ENCODE results near the gene C16orf74.

Gene C16orf74

DNA sequence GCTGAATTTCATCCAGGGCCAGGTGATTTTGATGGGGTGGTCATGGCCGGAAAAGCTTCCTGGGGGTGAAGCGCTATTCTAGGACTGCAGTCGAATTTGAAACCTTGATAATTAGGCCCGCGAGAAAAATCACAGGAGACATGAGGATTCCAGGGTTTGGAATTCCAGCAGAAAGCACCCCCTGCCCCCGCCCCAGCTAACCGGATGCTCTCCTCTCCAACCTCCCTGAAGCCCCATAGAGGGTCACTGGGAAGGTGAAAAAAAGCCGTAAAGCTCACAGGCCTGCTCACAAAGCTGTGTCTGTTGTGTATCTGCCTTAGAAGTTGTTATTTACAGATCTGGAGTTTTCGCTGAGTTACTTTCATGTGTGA lies 61.0 kb downstream of the C16orf74 start:
- DNase-seq: no peak

GRCh38 chr16:85689285-85689949 lies 61.5 kb downstream of the C16orf74 start:
- DNase-seq: no peak

- peak; percentile 90 to 91 for DNase-seq
Measured at GRCh38 chr16:85688586-85689284, 62.2 kb downstream of the C16orf74 start, which contains the start of gene GINS2. TSS of gene GINS2 (minus strand) at chr16:85688954. CDS start at chr16:85688898, 56 bp downstream.

DNA sequence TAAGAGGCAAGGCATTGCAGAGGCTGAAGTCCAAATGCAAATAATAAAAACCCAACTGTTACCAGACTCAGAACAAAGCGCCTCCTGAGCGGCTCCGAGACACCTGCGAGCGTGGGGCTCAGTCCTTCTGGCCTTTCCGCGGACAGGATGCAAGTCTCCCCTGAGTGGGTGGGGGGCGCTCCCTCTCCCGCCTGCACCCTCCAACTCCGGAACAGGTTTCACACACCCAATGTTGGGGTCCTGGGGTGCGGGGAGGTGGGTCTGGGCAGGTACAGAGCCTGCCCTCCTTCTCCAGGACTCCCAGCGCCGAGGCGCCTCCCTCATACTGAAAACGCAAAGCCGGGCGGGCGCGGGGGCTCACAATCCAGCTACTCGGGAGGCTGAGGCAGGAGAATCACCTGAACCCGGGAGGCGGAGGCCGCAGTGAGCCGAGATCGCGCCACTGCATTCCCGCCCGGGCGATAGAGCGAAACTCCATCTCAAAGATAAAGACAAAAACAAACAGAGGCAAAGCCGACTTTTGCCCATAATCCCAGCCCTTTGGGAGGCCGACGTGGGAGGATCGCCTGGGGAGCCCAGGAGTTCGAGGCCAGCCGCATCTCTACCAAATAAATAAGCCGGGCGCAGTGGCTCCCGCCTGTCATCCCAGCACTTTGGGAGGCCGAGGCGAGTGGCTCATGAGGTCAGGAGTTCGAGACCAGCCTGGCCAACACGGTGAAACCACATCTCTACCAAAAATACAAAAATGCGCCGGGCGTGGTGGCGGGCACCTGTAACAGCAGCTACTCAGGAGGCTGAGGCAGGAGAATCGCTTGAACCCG lies 63.0 kb downstream of the C16orf74 start:
- peak; percentile 28 to 38 for DNase-seq

DNA sequence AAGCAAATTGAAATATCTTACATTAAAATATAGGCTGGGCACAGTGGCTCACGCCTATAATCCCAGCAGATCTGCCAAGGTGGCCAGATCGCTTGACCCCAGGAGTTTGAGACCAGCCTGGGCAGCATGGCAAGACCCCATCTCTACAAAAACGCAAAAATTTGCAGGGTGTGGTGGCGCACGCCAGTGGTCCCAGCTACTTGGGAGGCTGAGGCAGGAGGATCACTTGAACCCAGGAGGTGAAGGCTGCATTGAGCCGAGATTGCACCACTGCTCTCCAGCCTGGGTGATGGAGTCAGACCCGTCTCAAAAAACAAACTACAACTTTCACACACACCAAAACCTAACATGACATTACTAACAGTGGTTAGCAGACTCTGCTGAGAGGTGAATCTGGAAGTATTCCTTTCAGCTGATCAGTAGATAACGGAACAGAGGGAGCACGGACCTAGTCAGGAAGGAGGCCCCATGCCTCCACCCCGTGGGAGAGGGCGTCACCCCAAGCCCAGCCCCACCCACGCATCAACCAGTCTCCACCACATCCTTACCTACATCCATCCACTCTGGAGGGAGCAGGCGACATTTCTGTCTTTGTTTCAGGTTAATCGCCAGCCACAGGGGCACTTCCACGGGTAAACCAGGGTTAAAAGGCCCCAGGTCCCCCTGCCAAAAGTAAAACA lies 63.8 kb downstream of the C16orf74 start:
- peak; percentile 26 to 43 for DNase-seq

- DNase-seq: no peak
Measured at GRCh38 chr16:85685251-85685650, 65.6 kb downstream of the C16orf74 start.

DNA sequence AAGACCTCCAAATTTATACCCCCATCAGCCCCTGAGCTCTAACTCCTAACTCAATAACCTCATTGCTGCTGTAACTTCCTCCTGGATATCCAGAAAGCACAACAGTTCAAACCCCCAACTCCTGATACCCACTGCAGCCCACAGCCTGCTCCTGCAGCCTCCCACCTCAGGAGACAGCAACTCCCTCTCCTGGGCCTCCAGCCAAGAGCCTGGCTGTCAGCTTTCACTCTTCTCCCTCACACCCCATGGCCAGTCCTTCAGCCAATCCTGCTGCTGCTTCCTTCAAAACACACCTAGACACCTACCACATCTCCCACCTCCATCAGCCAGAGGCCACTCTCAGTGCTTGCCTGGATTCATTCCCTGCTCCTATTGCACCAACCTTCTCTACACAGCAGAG lies 67.5 kb downstream of the C16orf74 start:
- DNase-seq: no peak

- DNase-seq: no peak
Measured at GRCh38 chr16:85682516-85682915, 68.4 kb downstream of the C16orf74 start.

- DNase-seq: no peak
Measured at GRCh38 chr16:85681255-85681654, 69.6 kb downstream of the C16orf74 start.

GRCh38 chr16:85680352-85680944 lies 70.4 kb downstream of the C16orf74 start:
- DNase-seq: no peak

GRCh38 chr16:85679870-85680269 lies 71.0 kb downstream of the C16orf74 start:
- no peak for DNase-seq

GRCh38 chr16:85678821-85679220 lies 72.1 kb downstream of the C16orf74 start:
- DNase-seq: no peak

- no peak for DNase-seq
Measured at GRCh38 chr16:85678016-85678415, 72.9 kb downstream of the C16orf74 start.

DNA sequence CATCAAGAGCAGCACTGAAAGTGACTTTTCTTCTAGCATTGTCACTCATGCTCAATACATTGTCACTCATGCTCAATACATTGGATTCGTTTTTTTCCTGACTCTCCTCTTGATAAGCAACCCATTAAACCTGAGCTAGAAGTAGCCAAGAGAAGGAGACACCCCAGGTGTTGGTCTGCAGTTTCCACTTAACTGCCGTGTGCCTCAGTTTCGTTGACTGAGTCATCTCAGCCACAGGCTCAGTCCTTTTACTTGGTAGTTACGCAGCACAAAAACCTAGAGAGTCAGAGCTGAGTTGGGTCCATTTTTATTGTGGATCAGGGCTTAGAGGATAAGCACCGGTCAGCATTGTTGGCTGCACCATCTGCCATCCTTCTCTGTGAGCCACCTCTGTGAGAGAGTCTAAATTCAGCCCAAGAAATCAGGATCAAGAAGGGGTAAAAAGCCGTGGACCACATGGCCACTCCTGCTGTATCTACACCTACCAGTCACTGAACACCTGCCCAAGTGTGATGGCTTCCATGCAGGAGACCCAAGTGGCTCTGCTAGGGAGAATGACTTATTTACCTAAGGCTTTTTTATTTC lies 73.4 kb downstream of the C16orf74 start:
- no peak for DNase-seq

DNA sequence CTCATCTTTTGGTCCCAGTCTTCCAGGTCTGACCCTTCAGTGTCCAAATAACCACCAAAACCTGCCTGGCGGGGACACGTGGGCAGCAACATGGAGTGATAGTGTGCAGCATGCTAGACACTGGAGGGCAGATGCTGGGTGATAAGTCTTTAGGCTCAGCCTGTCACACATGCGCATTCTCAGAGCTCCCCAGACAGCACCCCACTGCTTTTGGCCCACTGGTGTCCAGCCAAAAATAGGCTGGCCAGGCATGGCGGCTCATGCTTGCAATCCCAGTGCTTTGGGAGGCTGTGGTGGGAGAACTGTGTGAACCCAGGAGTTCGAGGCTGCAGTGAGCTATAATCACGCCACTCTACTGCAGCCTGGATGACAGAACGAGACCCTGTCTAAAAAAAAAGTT lies 74.4 kb downstream of the C16orf74 start:
- DNase-seq: no peak

DNA sequence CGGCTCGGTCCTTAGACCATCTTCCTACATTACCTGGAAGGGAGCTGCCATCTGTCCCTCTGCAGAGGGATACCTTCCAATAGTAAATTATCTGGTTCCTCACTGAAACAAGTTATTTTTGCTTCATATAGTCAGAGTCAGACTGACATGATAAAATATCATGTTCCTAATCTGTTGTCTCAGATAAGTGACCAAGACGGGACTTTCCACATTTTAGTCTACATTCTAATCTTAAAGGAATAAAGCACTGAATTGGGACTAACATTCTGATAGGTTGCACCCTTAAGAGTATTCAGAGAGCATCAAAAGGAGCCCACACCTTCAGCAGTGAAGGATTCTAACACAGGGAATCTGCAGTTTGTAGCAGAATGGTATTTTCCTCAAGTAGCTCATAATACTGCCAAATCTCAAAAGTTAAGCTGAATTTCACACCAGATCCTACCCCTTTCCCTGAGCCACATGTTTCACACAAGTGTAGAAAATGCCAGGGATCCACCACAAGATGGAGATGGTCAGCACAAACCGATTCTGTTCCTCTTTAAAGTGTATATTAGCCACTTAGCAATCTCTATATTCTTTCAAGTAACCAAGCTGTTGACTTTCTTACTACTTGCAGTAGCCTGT lies 75.5 kb downstream of the C16orf74 start:
- DNase-seq: no peak

DNA sequence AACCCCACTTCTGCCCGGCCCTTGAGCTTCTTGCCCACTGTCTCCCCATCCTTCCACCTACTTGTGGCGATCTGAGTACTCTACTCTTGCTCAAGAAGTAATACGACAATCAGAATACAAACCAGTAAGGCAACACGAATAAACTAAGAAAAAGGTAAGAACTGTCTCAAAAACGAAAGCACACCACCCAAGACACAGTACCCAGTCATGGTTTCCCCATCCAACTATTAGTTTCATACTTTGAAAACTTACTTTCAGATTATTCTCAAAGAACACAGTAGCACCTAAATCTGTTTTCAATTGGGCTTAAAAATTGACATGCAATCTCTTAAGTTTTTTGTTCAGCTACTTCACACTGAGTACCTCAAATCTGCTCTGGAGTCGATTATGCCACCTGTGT lies 76.1 kb downstream of the C16orf74 start:
- no peak for DNase-seq

DNA sequence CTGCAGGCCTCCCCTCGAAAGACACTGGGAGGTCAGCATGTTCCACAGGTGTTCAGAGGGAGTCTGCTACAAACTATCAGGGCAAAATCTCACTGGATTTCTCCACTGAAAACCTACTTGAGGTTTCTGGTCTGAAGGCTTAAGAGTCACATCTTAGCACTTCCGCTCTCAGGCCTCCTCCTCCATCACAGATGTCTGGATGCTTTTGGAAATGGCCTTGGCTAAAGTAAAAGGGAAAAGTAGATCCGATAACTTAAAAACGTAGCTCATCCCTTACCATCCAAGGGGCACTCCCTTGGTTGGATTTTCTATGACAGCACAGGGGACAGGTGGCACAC lies 76.5 kb downstream of the C16orf74 start:
- DNase-seq: no peak

DNA sequence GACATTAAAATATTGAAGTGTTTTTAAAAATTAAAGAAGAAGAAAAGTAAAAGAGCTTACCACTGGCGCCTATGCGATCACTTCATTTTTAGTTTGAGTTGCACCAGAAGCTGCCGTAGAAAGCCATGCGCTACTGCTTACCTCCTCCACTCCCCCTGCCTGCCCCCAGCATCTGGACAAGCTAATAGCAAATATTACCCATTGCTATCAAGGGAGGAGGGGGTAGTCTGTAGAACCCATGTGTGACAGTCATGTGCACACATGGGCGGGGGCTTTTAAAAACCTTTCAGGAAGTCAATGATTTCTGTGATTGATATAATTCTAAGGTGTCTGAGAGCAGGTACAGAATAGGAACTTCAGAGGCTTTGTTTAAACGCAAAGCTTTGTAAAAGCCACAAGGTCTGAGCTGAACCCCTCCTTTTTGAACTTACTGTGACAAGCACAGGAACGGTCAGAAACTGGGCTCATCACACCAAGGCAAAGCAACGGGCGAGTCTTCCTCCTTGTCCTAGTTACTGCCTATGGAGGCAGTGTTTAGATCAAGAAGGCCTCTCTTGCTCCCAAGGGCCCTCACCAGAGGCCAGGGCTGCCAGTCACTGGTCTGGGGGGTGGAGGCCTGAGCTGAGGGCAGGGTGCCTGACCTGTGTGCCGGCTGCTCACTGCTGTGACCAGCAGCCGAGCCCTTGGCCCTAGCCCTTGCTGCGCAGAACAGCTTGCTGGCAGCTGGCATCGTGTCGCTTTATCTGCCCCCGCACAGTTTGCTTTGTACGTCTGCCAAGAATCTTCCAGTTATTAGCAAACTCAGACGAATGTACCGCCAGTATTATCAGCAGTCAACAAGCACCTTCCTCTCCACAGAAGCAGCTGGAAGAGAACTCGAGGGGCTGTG lies 77.1 kb downstream of the C16orf74 start:
- DNase-seq: no peak

- no peak for DNase-seq
Measured at GRCh38 chr16:85670840-85671239, 80.1 kb downstream of the C16orf74 start.
